HCT116 (cell line): ENCODE results near the gene ADRA2A. TPM values are rescaled to one million over a fixed set of nuclear protein-coding genes. Genes with fewer than 3 reads are reported as not detected.

Experiments
- ATAC-seq: fragments of 200-7000 bp; cut with Tn5 transposase; 2 replicates; pipeline ENCODE4 v1.9.1; 2020; ENCODE audit warnings: mild to moderate bottlenecking, moderate library complexity
- BruUV-seq: library from RNA; stranded (reverse); fragments of 400-500 nt; replicated peaks from 2 replicates; lab custom pipeline; 2021; lab: Mats Ljungman, UMichigan
- CTCF ChIA-PET: fragments of 300-600 bp; sonication (Branson Sonifier 250); formaldehyde crosslinking; loops from one replicate; lab custom pipeline; 2021; ENCODE audit warnings: antibody characterized with exemption; lab: Charles Lee
- POLR2A ChIA-PET: fragments of 300-600, 350-600 bp; sonication (Branson Sonifier 250); formaldehyde crosslinking; loops from one replicate; lab custom pipeline; 2021; ENCODE audit warnings: antibody characterized with exemption; lab: Charles Lee
- RAD21 ChIA-PET, 2 experiments: fragments of 300-600 bp; sonication (Branson Sonifier 250); formaldehyde crosslinking; loops; one replicate each; lab custom pipeline; 2023; ENCODE audit warnings: low total read pairs in 2 of 2; ENCODE audit not compliant: uncharacterized antibody in 2 of 2, unreplicated experiment in 2 of 2, low non-redundant PET in 1 of 2; lab: Charles Lee
- DNase-seq: peaks from one replicate; pipeline ENCODE4 v3.0.0-alpha.2; 2010; ENCODE audit warnings: low read depth, low spot score
- H2AFZ ChIP-seq: fragments of 200-600 bp; shearing (Covaris generic), sonication (generic); 2 replicates; pipeline ENCODE4 v1.6.1; 2017; ENCODE audit warnings: low read depth, mixed run types, mixed read lengths, antibody characterized with exemption, low read length; ENCODE audit not compliant: poor library complexity, severe bottlenecking
- H3K27ac ChIP-seq: 2 replicates; pipeline ENCODE4 v1.5.1; 2012; ENCODE audit warnings: low read depth, low read length
- H3K27me3 ChIP-seq: fragments of 200-600 bp; sonication (generic); 2 replicates; pipeline ENCODE4 v1.6.1; 2016; ENCODE audit warnings: mixed run types, low read length, mixed read lengths; ENCODE audit not compliant: insufficient read depth
- H3K36me3 ChIP-seq, 2 experiments: fragments of 200-500 bp in 1 of 2; fragments of 200-600 bp in 1 of 2; sonication (Bioruptor generic) in 1 of 2; sonication (generic) in 1 of 2; 2 replicates each; pipeline versions ENCODE4 v1.5.1 to v1.6.1; 2014 to 2016; ENCODE audit warnings: low read length in 2 of 2, inconsistent platforms in 1 of 2, mixed read lengths in 1 of 2, mixed run types in 1 of 2; ENCODE audit not compliant: insufficient read depth in 2 of 2, control insufficient read depth in 1 of 2
- H3K4me1 ChIP-seq, 2 experiments: fragments of 200-600 bp in 1 of 2; sonication (generic) in 1 of 2; 2 replicates each; pipeline versions ENCODE4 v1.5.1 to v1.6.1; 2012 to 2017; ENCODE audit warnings: low read length in 2 of 2, inconsistent platforms in 1 of 2, mild to moderate bottlenecking in 1 of 2, mixed read lengths in 1 of 2, mixed run types in 1 of 2, moderate library complexity in 1 of 2; ENCODE audit not compliant: insufficient read depth in 2 of 2, control insufficient read depth in 1 of 2
- H3K4me2 ChIP-seq: fragments of 200-600 bp; sonication (generic); 2 replicates; pipeline ENCODE4 v1.6.1; 2017; ENCODE audit warnings: mixed run types, low read length, mixed read lengths
- H3K4me3 ChIP-seq, 2 experiments: fragments of 200-600 bp in 1 of 2; sonication (generic) in 1 of 2; replicated peaks in 1 of 2; 2 replicates each; pipeline ENCODE4 v1.5.1; 2011 to 2016; ENCODE audit warnings: low read length in 2 of 2, control low read depth in 1 of 2, low read depth in 1 of 2, mild to moderate bottlenecking in 1 of 2, mixed read lengths in 1 of 2, mixed run types in 1 of 2
- H3K79me2 ChIP-seq: fragments of 200-600 bp; sonication (generic); 2 replicates; pipeline ENCODE4 v1.6.1; 2017; ENCODE audit warnings: mild to moderate bottlenecking, mixed run types, low read length, moderate library complexity, mixed read lengths; ENCODE audit not compliant: insufficient read depth
- H3K9ac ChIP-seq: fragments of 200-600 bp; sonication (generic); 2 replicates; pipeline ENCODE4 v1.6.1; 2016; ENCODE audit warnings: low read length, mixed read lengths
- H3K9me2 ChIP-seq: fragments of 200-600 bp; sonication (generic), shearing (Covaris generic); 2 replicates; pipeline ENCODE4 v1.6.1; 2017; ENCODE audit warnings: mixed run types, mild to moderate bottlenecking, moderate library complexity; ENCODE audit not compliant: insufficient read depth
- H3K9me3 ChIP-seq, 2 experiments: fragments of 200-500 bp in 1 of 2; fragments of 200-600 bp in 1 of 2; sonication (Bioruptor generic) in 1 of 2; sonication (generic) in 1 of 2; 2 replicates each; pipeline ENCODE4 v1.6.1; 2014 to 2017; ENCODE audit warnings: low read length in 2 of 2, mixed read lengths in 2 of 2, inconsistent platforms in 1 of 2, low read depth in 1 of 2, mild to moderate bottlenecking in 1 of 2, mixed run types in 1 of 2, moderate library complexity in 1 of 2; ENCODE audit not compliant: control insufficient read depth in 1 of 2, insufficient read depth in 1 of 2
- H4K20me1 ChIP-seq: fragments of 200-600 bp; sonication (generic), shearing (Covaris generic); 2 replicates; pipeline ENCODE4 v1.6.1; 2017; ENCODE audit warnings: mixed run types, mild to moderate bottlenecking, moderate library complexity; ENCODE audit not compliant: insufficient read depth
- CBX3 ChIP-seq: IDR thresholded peaks from 2 replicates; pipeline ENCODE4 v1.6.1; 2012; ENCODE audit warnings: low read depth
- CEBPB ChIP-seq: IDR thresholded peaks from 2 replicates; pipeline ENCODE4 v1.6.1; 2012; ENCODE audit warnings: low read depth
- EZH2 ChIP-seq: fragments of 200-600 bp; sonication (generic); IDR thresholded peaks from 2 replicates; pipeline ENCODE4 v1.6.1; 2017; ENCODE audit warnings: antibody characterized with exemption, mixed run types
- EZH2phosphoT487 ChIP-seq: fragments of 200-600 bp; IDR thresholded peaks from 2 replicates; pipeline ENCODE4 v1.6.1; 2018; ENCODE audit warnings: antibody characterized with exemption, borderline replicate concordance
- JUND ChIP-seq: IDR thresholded peaks from 2 replicates; pipeline ENCODE4 v1.6.1; 2012
- POLR2A ChIP-seq: IDR thresholded peaks from 2 replicates; pipeline ENCODE4 v1.7.0; 2011; ENCODE audit warnings: borderline replicate concordance; ENCODE audit not compliant: insufficient read depth, insufficient read length; ENCODE audit errors: extremely low read depth
- POLR2AphosphoS5 ChIP-seq: IDR thresholded peaks from 2 replicates; pipeline ENCODE4 v1.6.1; 2011; ENCODE audit warnings: mild to moderate bottlenecking, low read depth, low read length, moderate library complexity
- SIN3A ChIP-seq: IDR thresholded peaks from 2 replicates; pipeline ENCODE4 v1.6.1; 2012; ENCODE audit warnings: low read depth
- SRF ChIP-seq: IDR thresholded peaks from 2 replicates; pipeline ENCODE4 v1.6.1; 2012; ENCODE audit warnings: low read depth
- intact Hi-C: fragments of 100-400 bp; cut with micrococcal nuclease; formaldehyde crosslinking; loops from 2 replicates; pipeline ENCODE4 v1.10.0; 2022
- total RNA-seq: library from RNA; stranded (reverse); gene quantifications from one replicate; pipeline ENCODE4 v1.2.1, GENCODE V29; 2021; ENCODE audit not compliant: unreplicated experiment

ADRA2A gene
- total RNA-seq, 1 experiment from 2014 or later, result 0.15 TPM

DNA sequence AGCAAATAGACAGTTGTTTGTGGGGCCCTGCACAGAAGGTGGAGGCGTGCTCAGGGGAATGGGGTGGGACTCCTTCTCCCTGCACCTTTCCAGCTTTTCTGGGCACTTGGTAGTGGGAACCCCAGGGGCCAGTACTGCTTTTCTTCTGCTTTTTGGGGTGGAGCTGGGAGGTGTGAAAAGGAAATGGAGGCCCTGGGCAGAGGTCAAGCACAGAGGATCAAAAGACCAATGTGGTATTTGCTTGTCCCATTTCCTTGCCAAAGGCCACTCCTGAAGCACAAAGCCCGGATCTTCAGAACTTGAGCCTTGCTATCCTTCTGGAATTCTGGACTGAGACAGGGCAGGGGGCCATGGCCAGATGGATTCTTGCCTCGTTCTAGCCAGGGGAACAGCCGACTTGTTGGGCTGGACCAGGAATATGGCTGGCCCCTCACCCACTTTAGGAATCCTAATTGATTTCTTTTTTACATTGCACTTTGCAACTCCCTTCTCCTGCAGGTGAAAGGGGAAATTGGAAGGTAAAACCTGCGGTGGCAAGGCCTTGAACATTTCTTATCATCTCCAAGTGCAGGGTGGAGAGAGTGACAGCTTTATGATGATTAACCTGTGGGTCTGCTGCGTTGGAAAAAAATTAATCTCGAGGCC lies 26.5 kb downstream of the ADRA2A start (continued):
- no peak for TF ChIP-seq SIN3A

DNA sequence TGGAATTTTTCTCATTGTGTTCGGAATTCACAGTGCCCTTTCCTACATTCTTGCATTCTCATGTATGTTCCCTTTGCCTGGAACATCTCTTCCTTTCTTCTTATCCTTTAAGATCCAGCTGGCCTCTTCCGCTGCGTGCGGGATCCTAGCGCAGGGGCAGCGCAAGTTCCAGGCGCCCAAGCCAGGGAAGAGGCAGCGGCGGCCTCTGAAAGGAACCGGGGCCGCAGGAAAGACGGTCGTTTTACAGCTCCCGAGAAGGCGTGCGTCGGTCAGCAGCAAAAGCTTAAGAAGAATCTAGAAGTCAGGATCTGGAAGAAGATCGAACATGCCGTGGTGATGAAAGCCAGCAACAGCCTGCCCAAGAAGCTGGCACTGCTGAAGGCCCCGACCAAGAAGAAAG lies 28.0 kb downstream of the ADRA2A start:
- intact Hi-C loops, result no loop called here

DNA sequence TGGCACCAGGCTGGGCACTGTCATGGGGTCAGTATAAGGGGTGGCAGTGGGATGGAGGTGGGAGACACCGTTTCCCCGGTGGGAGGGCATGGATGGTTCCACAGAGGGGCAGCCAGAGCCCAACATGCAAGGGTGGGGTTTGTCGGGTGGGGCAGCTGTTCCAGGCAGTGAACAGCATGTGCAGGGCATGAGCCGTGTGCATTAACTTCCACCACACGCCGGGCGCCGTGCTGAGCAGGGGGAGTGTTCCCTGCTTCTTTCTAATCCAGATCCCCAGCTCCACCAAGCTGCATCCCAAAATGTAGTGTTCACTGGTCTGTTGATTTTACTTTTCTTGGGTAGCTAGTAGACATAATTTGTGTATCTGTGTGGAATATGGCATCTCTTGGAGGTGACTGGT lies 29.3 kb downstream of the ADRA2A start:
- Histone ChIP-seq H3K9me3 (no peaks in the 10 kb centered on the region), H3K9me2 (no peaks in the 10 kb centered on the region)
- CTCF ChIA-PET, result no interaction called here
- no TSS peak for BruUV-seq
- intact Hi-C loops, result no loop called here
- DNase-seq, result no peak
- TF ChIP-seq POLR2A, result no peak
- TF ChIP-seq EZH2, result no peak
- no peak for TF ChIP-seq CEBPB
- no peak for TF ChIP-seq SRF
- TF ChIP-seq, all 23 proteins: peak for 0
- Histone ChIP-seq H3K36me3 (no peaks in the 10 kb centered on the region), H3K4me2 (no peak overlapping the region), H2AFZ (no peak overlapping the region), H3K27ac (no peak overlapping the region), H3K4me1 (no peaks in the 10 kb centered on the region), H3K79me2 (no peaks in the 10 kb centered on the region), H3K4me3 (no peak overlapping the region), H3K27me3 (peaks cover 16% of the 10 kb centered on the region), H3K9ac (no peak overlapping the region), H4K20me1 (no peaks in the 10 kb centered on the region)
- ATAC-seq, result no peak
- ChIA-PET RAD21 (no interaction called here), POLR2A (no interaction called here)

More for the DNA sequence above, 28.0 kb downstream of the ADRA2A start:
- H3K9me2 ChIP-seq, result no peaks in the 10 kb centered on the region
- TF ChIP-seq EZH2 (no peak), JUND (no peak), CBX3 (no peak), EZH2phosphoT487 (no peak), POLR2AphosphoS5 (no peak), POLR2A (no peak)
- CTCF ChIA-PET, result no interaction called here
- RAD21 ChIA-PET, result no interaction called here
- POLR2A ChIA-PET, result no interaction called here
- H3K9ac ChIP-seq, result no peak overlapping the region
- no peak overlapping the region for H3K27ac ChIP-seq
- no peak overlapping the region for H2AFZ ChIP-seq
- no peaks in the 10 kb centered on the region for H3K4me1 ChIP-seq
- H3K9me3 ChIP-seq, result no peaks in the 10 kb centered on the region
- ATAC-seq (no peak), DNase-seq (no peak)
- no peak overlapping the region for H3K4me2 ChIP-seq
- no TSS peak for BruUV-seq
- H3K27me3 ChIP-seq, result peaks cover 24% of the 10 kb centered on the region
- no peaks in the 10 kb centered on the region for H3K36me3 ChIP-seq
- no peaks in the 10 kb centered on the region for H4K20me1 ChIP-seq
- no peaks in the 10 kb centered on the region for H3K79me2 ChIP-seq
- no peak overlapping the region for H3K4me3 ChIP-seq
